Measurements from ENCODE around the gene ABLIM2. TPM values are rescaled to one million over a fixed set of nuclear protein-coding genes. Genes with fewer than 3 reads are reported as not detected.

ABLIM2 gene
- total RNA-seq, 2 experiments from 2014 or later = 0.76 TPM; not detected in 1

- H3K4me1 ChIP-seq (ENCODE audit: insufficient read depth, low read length, poor library complexity, severe bottlenecking) = no peaks in the 10 kb centered on the region
- H2AFZ ChIP-seq (ENCODE audit: low read length) = no peak overlapping the region
- no peak overlapping the region for H3K4me3 ChIP-seq (ENCODE audit: low read depth, low read length, poor library complexity, severe bottlenecking)
- no peaks in the 10 kb centered on the region for H3K36me3 ChIP-seq (ENCODE audit: insufficient read depth, low read length)
- ChIA-PET POLR2A (interaction anchor here (0.7 to 1.7 kb wide), 3 partner anchors 15 to 20 kb away, joined by 3 to 8 read pairs (median 7); no protein-coding TSS in a partner anchor), CTCF (ENCODE audit: unreplicated experiment) (interaction anchor here (0.5 to 1.7 kb wide), 10 partner anchors 15 to 65 kb away, joined by 3 to 17 read pairs (median 5); partner anchors contain the start of gene SH3TC1)
- intact Hi-C loops (cut with micrococcal nuclease; ENCODE audit: unreplicated experiment) = loop anchor here (1.0 to 2.0 kb wide), 3 partner anchors 16 to 226 kb away; no protein-coding TSS in a partner anchor
- TF ChIP-seq EZH2phosphoT487 (IDR thresholded peaks at IDR 0.05; ENCODE audit: borderline replicate concordance, low read depth, low read length) (no peak), CTCF (conservative IDR thresholded peaks at IDR 0.05; ENCODE audit: low read length) (peak; percentile 86)
- H3K9me2 ChIP-seq (ENCODE audit: insufficient read depth, low read length) = no peaks in the 10 kb centered on the region
- no peak overlapping the region for H3K4me2 ChIP-seq (ENCODE audit: low read length)
- no peak overlapping the region for H3K27ac ChIP-seq (ENCODE audit: low read depth, low read length, poor library complexity, severe bottlenecking)
- no TSS peak for BruUV-seq (replicated peaks)
- H3K79me2 ChIP-seq (ENCODE audit: insufficient read depth, low read depth, low read length) = no peaks in the 10 kb centered on the region
- H3K9me3 ChIP-seq (ENCODE audit: low read length) = no peaks in the 10 kb centered on the region
- H4K20me1 ChIP-seq (ENCODE audit: insufficient read depth, low read length) = no peaks in the 10 kb centered on the region
- peak; percentile 71 for DNase-seq (ENCODE audit: low spot score)
These were observed 18.2 kb upstream of the ABLIM2 start for GRCh38 chr4:8176547-8177399.

- intact Hi-C loops (cut with micrococcal nuclease; ENCODE audit: unreplicated experiment) = loop anchor here (1.0 to 2.0 kb wide), 2 partner anchors 17 to 227 kb away; no protein-coding TSS in a partner anchor
- Histone ChIP-seq H3K9me3 (ENCODE audit: low read length) (no peaks in the 10 kb centered on the region), H3K4me1 (ENCODE audit: insufficient read depth, low read length, poor library complexity, severe bottlenecking) (no peaks in the 10 kb centered on the region), H3K36me3 (ENCODE audit: insufficient read depth, low read length) (no peaks in the 10 kb centered on the region), H3K4me2 (ENCODE audit: low read length) (no peak overlapping the region), H3K4me3 (ENCODE audit: low read depth, low read length, poor library complexity, severe bottlenecking) (no peak overlapping the region), H3K27ac (ENCODE audit: low read depth, low read length, poor library complexity, severe bottlenecking) (no peak overlapping the region), H3K9me2 (ENCODE audit: insufficient read depth, low read length) (no peaks in the 10 kb centered on the region), H2AFZ (ENCODE audit: low read length) (no peak overlapping the region), H3K79me2 (ENCODE audit: insufficient read depth, low read depth, low read length) (no peaks in the 10 kb centered on the region), H4K20me1 (ENCODE audit: insufficient read depth, low read length) (no peaks in the 10 kb centered on the region)
- ChIA-PET CTCF (ENCODE audit: unreplicated experiment) (interaction anchor here (0.6 to 1.7 kb wide), 3 partner anchors 17 to 358 kb away, joined by 3 to 9 read pairs (median 3); no protein-coding TSS in a partner anchor), POLR2A (interaction anchor here (1.7 kb wide), 1 partner anchor 19 kb away, joined by 3 read pairs; no protein-coding TSS in a partner anchor)
- no peak for TF ChIP-seq CTCF (conservative IDR thresholded peaks at IDR 0.05; ENCODE audit: low read length)
- no peak for TF ChIP-seq EZH2phosphoT487 (IDR thresholded peaks at IDR 0.05; ENCODE audit: borderline replicate concordance, low read depth, low read length)
- DNase-seq (ENCODE audit: low spot score) = no peak
- BruUV-seq (replicated peaks) = no TSS peak
These were observed 17.1 kb upstream of the ABLIM2 start for GRCh38 chr4:8175686-8176085.

- Histone ChIP-seq H3K4me3 (ENCODE audit: low read depth, low read length, poor library complexity, severe bottlenecking) (no peak overlapping the region), H2AFZ (ENCODE audit: low read length) (no peak overlapping the region), H3K79me2 (ENCODE audit: insufficient read depth, low read depth, low read length) (no peaks in the 10 kb centered on the region), H3K36me3 (ENCODE audit: insufficient read depth, low read length) (no peaks in the 10 kb centered on the region), H3K9me2 (ENCODE audit: insufficient read depth, low read length) (no peaks in the 10 kb centered on the region), H3K4me1 (ENCODE audit: insufficient read depth, low read length, poor library complexity, severe bottlenecking) (no peaks in the 10 kb centered on the region), H3K9me3 (ENCODE audit: low read length) (no peaks in the 10 kb centered on the region), H3K27ac (ENCODE audit: low read depth, low read length, poor library complexity, severe bottlenecking) (no peak overlapping the region), H4K20me1 (ENCODE audit: insufficient read depth, low read length) (no peaks in the 10 kb centered on the region), H3K4me2 (ENCODE audit: low read length) (no peak overlapping the region)
- CTCF ChIA-PET (ENCODE audit: unreplicated experiment) = no interaction called here
- no peak for DNase-seq (ENCODE audit: low spot score)
- intact Hi-C loops (cut with micrococcal nuclease; ENCODE audit: unreplicated experiment) = no loop called here
- TF ChIP-seq EZH2phosphoT487 (IDR thresholded peaks at IDR 0.05; ENCODE audit: borderline replicate concordance, low read depth, low read length) = no peak
- no peak for TF ChIP-seq CTCF (conservative IDR thresholded peaks at IDR 0.05; ENCODE audit: low read length)
- POLR2A ChIA-PET = no interaction called here
- BruUV-seq (replicated peaks) = no TSS peak
These were observed 16.4 kb upstream of the ABLIM2 start for GRCh38 chr4:8174970-8175369.
